Fibroblast of lung (primary cell): ENCODE measurements around the gene ATPAF2. TPM values are rescaled to one million over a fixed set of nuclear protein-coding genes. Genes with fewer than 3 reads are reported as not detected.

Experiments used
- DNase-seq, 2 donors: peaks; one replicate each; pipeline versions ENCODE4 v3.0.0 to v3.0.0-alpha.2; 2010; ENCODE audit warnings: low read depth in 2 of 2
- H2AFZ ChIP-seq: 2 replicates; pipeline ENCODE4 v1.5.1; 2012; ENCODE audit warnings: low read length, control low read depth, inconsistent platforms
- H3K27ac ChIP-seq: 2 replicates; pipeline ENCODE4 v1.5.1; 2011; ENCODE audit warnings: low read length, control low read depth; ENCODE audit not compliant: insufficient read depth
- H3K27me3 ChIP-seq: 2 replicates; pipeline ENCODE4 v1.5.1; 2011; ENCODE audit warnings: mild to moderate bottlenecking, low read length; ENCODE audit not compliant: control insufficient read depth, insufficient read depth
- H3K36me3 ChIP-seq: 2 replicates; pipeline ENCODE4 v1.5.1; 2011; ENCODE audit warnings: low read length; ENCODE audit not compliant: control insufficient read depth, insufficient read depth
- H3K4me1 ChIP-seq: 2 replicates; pipeline ENCODE4 v1.5.1; 2011; ENCODE audit warnings: low read length; ENCODE audit not compliant: control insufficient read depth, insufficient read depth; ENCODE audit errors: extremely low read depth
- H3K4me2 ChIP-seq: 2 replicates; pipeline ENCODE4 v1.5.1; 2011; ENCODE audit warnings: low read length, control low read depth; ENCODE audit not compliant: insufficient read depth; ENCODE audit errors: extremely low read depth
- H3K4me3 ChIP-seq, 4 experiments: fragments of 200-600 bp in 1 of 4; sonication (generic) in 1 of 4; replicated peaks in 1 of 4; 2 replicates each; pipeline ENCODE4 v1.5.1; 2011 to 2016; ENCODE audit warnings: low read length in 4 of 4, low read depth in 3 of 4, mild to moderate bottlenecking in 3 of 4, control low read depth in 2 of 4, inconsistent platforms in 1 of 4, mixed read lengths in 1 of 4; ENCODE audit not compliant: insufficient read depth in 1 of 4; ENCODE audit errors: control extremely low read depth in 1 of 4
- H3K79me2 ChIP-seq: 2 replicates; pipeline ENCODE4 v1.5.1; 2012; ENCODE audit warnings: mild to moderate bottlenecking, low read length, inconsistent platforms; ENCODE audit not compliant: control insufficient read depth, insufficient read depth
- H3K9ac ChIP-seq: 2 replicates; pipeline ENCODE4 v1.5.1; 2011; ENCODE audit warnings: mild to moderate bottlenecking, low read length, control low read depth; ENCODE audit not compliant: insufficient read depth
- H3K9me3 ChIP-seq: 2 replicates; pipeline ENCODE4 v1.5.1; 2012; ENCODE audit warnings: low read depth, low read length; ENCODE audit not compliant: control insufficient read depth, insufficient read depth
- H4K20me1 ChIP-seq: 2 replicates; pipeline ENCODE4 v1.5.1; 2011; ENCODE audit warnings: low read length; ENCODE audit not compliant: control insufficient read depth, insufficient read depth; ENCODE audit errors: extremely low read depth
- CTCF ChIP-seq, 2 donors: IDR thresholded peaks in 1 of 2; conservative IDR thresholded peaks in 1 of 2; 1 replicate in 1 of 2; 2 replicates in 1 of 2; pipeline ENCODE4 v1.5.1; 2011 to 2012; ENCODE audit warnings: low read length in 2 of 2, control low read depth in 1 of 2, inconsistent platforms in 1 of 2, low read depth in 1 of 2, mild to moderate bottlenecking in 1 of 2
- EZH2 ChIP-seq: IDR thresholded peaks from 2 replicates; pipeline ENCODE4 v1.5.1; 2012; ENCODE audit warnings: low read length, control low read depth, mild to moderate bottlenecking; ENCODE audit errors: missing control alignments
- polyA plus RNA-seq, 2 donors: library from polyadenylated mRNA; depleted of rRNA in 1 of 2; stranded (reverse) in 1 of 2; unstranded in 1 of 2; fragments of >200 nt; gene quantifications; 2 replicates each; pipeline ENCODE4 v1.2.1, GENCODE V29; 2011 to 2012; ENCODE audit warnings: missing spikeins in 1 of 2
- total RNA-seq: library from RNA; depleted of rRNA; stranded (reverse); fragments of >200 nt; gene quantifications from 2 replicates; pipeline ENCODE4 v1.2.1, GENCODE V29; 2014

Gene ATPAF2
- total and polyA plus RNA-seq, 2 donors (not counting 1 experiment from before 2014, with no cell fraction given) = 11.6 to 12.6 TPM

GRCh38 chr17:17994271-17995069 is 44.5 kb downstream of the ATPAF2 start:
- H3K27ac ChIP-seq = no peak overlapping the region
- H3K36me3 ChIP-seq = no peaks in the 10 kb centered on the region
- no peak overlapping the region for H3K4me2 ChIP-seq
- H3K79me2 ChIP-seq = no peaks in the 10 kb centered on the region
- H4K20me1 ChIP-seq = no peaks in the 10 kb centered on the region
- no peak overlapping the region for H3K9ac ChIP-seq
- DNase-seq = peak in 1 of 2 donors; percentile 38
- no peaks in the 10 kb centered on the region for H3K9me3 ChIP-seq
- no peaks in the 10 kb centered on the region for H3K27me3 ChIP-seq
- TF ChIP-seq CTCF (conservative IDR thresholded peaks at IDR 0.05 in 1 of 2, IDR thresholded peaks at IDR 0.05 in 1 of 2; ENCODE audit: low read depth in 1 of 2, low read length in 2 of 2) (peak; percentile 24 to 45), EZH2 (no peak)
- no peak overlapping the region for H2AFZ ChIP-seq
- H3K4me1 ChIP-seq = peaks cover 4% of the 10 kb centered on the region
- H3K4me3 ChIP-seq = no peak overlapping the region

- H3K4me2 ChIP-seq = no peak overlapping the region
- no peaks in the 10 kb centered on the region for H4K20me1 ChIP-seq
- no peak for DNase-seq
- H3K79me2 ChIP-seq = no peaks in the 10 kb centered on the region
- H3K9me3 ChIP-seq = no peaks in the 10 kb centered on the region
- no peaks in the 10 kb centered on the region for H3K27me3 ChIP-seq
- H3K4me1 ChIP-seq = peaks cover 4% of the 10 kb centered on the region
- H3K27ac ChIP-seq = no peak overlapping the region
- no peaks in the 10 kb centered on the region for H3K36me3 ChIP-seq
- no peak overlapping the region for H2AFZ ChIP-seq
- no peak overlapping the region for H3K4me3 ChIP-seq
- H3K9ac ChIP-seq = no peak overlapping the region
- TF ChIP-seq CTCF (conservative IDR thresholded peaks at IDR 0.05 in 1 of 2, IDR thresholded peaks at IDR 0.05 in 1 of 2; ENCODE audit: low read depth in 1 of 2, low read length in 2 of 2) (no peak), EZH2 (no peak)
These were observed 45.1 kb downstream of the ATPAF2 start for GRCh38 chr17:17993852-17994251.

GRCh38 chr17:17993366-17993765 is 45.6 kb downstream of the ATPAF2 start:
- H3K4me2 ChIP-seq = no peak overlapping the region
- H3K79me2 ChIP-seq = no peaks in the 10 kb centered on the region
- no peak overlapping the region for H3K4me3 ChIP-seq
- no peaks in the 10 kb centered on the region for H3K9me3 ChIP-seq
- H3K4me1 ChIP-seq = peaks cover 4% of the 10 kb centered on the region
- H4K20me1 ChIP-seq = no peaks in the 10 kb centered on the region
- DNase-seq = no peak
- no peak overlapping the region for H3K27ac ChIP-seq
- no peak overlapping the region for H2AFZ ChIP-seq
- no peaks in the 10 kb centered on the region for H3K36me3 ChIP-seq
- no peaks in the 10 kb centered on the region for H3K27me3 ChIP-seq
- no peak overlapping the region for H3K9ac ChIP-seq
- TF ChIP-seq EZH2 (no peak), CTCF (conservative IDR thresholded peaks at IDR 0.05 in 1 of 2, IDR thresholded peaks at IDR 0.05 in 1 of 2; ENCODE audit: low read depth in 1 of 2, low read length in 2 of 2) (no peak)
